NCI-H524 treated with DMSO at 0.1 percent for 48 hours (cell line): Measurements from ENCODE around the gene ALG9.

Experiments
- DNase-seq: peaks from one replicate; lab custom pipeline; 2025; lab: John Stamatoyannopoulos, UW

Gene ALG9

DNA sequence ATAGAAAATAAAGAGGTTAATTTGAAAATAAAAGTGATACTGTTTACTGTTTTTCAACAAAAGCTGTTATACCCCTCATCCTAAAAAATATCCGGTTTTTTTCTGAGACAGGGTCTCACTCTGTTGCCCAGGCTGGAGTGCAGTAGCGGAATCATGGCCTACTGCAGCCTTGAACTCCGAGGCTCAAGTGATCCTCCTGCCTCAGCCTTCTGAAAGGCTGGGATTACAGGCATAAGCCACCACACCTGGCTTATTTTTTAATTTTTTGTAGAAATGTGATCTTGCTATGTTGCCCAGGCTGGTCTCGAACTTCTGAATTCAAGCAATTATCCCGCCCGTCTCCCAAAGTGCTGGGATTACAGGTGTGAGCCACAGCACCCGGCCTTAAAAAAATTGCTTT, 35.7 kb downstream of the ALG9 start:
- DNase-seq: no peak

GRCh38 chr11:111834432-111835163, 36.8 kb downstream of the ALG9 start:
- DNase-seq: no peak

DNA sequence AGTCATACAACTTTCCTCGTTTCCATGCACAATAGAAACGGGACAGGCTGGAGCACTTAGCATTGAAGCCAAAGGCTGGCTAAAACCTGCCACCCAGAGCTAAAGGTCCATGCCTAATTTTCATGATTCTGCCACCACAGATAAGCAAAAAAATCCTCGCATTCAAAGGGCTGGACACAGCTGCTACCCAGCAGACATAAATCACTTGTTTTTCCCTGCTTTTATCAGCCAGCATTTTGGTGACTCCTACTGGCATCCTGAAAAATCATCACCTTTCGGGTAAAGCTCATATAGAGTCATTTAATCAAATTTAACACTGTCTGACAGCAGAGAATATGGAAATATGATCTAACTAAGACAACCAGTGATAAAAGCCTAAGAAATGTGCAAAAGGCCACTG, 37.9 kb downstream of the ALG9 start:
- no peak for DNase-seq

DNA sequence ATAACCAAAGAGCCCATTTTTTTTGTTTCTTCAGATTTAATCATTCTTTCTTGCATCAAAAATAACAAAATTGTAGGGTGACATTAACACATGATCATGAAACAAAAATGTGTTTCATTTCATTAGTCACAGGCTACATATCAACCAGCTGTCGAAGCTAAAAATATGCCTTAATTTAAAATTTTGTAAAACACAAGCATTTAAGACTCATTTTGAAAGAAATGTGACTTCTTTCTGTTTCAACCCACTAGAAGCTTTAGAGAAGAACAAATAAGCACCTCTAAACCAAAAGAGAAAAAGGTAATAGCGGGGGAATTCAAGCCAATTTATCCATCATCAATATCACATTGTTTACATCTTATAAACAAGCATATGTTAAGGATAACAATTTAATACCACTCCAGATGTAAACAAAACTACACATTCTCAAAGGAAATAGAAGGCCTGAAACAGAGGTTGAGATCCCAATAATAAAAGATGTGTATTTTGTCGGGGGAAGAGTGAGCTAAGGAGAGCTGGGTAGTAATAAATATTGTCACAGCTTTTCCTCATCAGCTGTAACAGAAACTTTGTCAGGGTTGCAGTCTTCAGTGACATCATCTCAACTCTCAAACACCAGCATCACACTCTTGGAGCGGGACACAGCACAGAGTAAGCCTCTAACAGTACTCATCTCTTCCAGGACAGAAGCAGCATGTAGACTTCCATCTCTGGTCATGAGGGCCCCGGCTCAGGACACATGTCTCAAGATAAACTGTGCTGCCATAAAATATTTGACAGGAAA, 42.0 kb downstream of the ALG9 start:
- DNase-seq: no peak

DNA sequence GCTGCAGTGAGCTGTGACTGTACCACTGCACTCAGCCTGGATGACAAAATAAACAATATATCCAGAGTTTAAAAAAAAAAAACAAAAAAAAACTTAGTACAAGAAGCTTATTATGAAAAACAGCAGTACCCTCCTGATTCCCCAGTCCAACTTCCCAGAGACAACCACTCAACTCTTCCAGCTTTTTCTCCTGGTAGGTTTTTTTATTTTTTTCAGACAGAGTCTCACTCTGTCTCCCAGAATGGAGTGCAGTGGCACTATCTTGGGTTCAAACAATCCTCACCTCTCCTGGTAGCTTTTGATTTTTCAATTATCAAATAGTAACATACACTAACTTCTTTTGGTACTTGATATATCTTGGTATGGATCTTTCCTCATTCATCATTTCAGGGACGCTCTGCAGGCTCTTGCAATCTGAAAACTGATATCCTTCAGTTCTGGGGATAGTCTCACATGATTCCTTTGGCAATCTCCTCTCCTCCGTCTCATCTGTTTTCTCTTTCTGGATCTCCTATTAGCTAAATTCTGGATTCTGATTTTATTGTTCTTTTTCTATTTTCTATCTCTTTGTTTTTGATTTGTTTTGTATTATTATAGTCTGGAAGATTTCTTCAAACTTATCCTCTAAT, 44.9 kb downstream of the ALG9 start:
- DNase-seq: no peak

DNA sequence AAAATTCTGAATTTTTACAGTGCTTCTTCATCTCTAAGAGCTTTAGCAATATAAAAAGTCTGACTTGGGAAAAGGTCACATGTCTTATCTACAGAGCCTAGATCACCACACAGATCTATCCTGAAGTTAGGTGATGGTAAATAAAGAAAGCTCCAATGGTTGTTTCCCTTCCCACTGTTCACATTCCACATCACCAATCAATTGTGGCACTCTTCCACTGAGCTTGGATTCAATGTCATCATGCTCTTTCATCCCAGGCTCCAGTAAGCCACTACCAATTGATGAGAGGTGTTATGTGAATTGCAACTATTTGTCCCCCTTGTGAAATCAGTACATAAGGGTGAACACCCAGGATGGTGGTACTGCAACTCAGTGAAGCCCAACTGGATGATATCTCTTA, 47.8 kb downstream of the ALG9 start:
- no peak for DNase-seq

DNA sequence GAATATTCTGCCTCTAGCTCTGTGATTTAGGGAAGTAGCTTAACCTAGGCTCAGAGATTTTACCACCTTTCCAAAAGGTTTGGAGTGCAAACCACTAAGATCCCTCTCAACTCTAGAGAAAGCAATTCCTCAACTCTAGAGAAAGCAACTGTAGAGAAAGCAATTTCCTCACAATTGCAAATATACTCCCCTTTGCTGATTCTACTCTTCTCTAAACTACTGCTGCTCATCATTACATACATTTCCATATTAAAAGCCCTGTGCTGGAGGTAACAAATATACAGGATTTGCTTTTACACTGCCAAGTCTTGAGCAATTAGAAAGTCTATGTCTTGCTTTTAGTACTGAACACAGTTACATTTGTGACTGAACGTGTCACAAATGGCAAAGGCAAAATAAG, 48.2 kb downstream of the ALG9 start:
- DNase-seq: no peak

- DNase-seq: no peak
Observed at GRCh38 chr11:111819829-111820237, 51.5 kb downstream of the ALG9 start.

GRCh38 chr11:111819161-111819828, 52.1 kb downstream of the ALG9 start:
- DNase-seq: no peak

GRCh38 chr11:111815489-111815888, 55.9 kb downstream of the ALG9 start:
- DNase-seq: no peak

- DNase-seq: no peak
Observed at GRCh38 chr11:111814557-111815320, 56.6 kb downstream of the ALG9 start.

DNA sequence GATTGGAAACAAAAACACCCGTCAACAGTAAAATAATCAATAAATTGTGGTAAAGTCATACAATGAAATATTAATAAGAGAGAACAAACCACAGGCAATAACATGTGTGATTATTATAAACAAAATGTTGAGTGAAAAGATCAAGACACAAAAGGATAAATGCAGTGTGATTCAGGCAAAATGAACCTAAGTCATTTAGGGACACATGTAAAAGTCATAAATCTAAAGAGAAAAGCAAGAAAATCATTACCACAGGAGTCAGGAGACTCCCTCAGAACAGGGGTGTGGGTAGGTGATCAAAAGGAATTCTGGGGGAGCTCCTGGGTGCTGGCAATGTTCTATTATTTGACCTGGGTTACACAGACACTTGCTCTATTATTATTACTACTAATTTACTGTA, 57.3 kb downstream of the ALG9 start:
- DNase-seq: no peak

DNA sequence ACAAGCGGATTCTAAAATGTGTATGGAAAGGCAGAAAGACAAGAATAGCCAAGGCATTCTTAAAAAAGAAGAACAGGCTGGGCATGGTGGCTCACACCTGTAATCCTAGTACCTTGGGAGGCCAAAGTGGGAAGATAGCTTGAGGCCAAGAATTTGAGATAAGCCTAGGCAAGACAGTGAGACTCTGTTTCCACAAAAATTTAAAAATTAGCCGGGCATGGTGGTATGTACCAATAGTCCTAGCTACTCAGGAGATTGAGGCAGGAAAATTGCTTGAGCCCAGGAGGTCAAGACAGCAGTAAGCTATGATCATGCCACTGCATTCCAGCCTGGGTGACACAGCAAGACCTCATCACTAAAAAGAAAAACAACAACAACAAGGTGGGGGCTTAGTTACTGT, 59.2 kb downstream of the ALG9 start:
- DNase-seq: no peak

DNA sequence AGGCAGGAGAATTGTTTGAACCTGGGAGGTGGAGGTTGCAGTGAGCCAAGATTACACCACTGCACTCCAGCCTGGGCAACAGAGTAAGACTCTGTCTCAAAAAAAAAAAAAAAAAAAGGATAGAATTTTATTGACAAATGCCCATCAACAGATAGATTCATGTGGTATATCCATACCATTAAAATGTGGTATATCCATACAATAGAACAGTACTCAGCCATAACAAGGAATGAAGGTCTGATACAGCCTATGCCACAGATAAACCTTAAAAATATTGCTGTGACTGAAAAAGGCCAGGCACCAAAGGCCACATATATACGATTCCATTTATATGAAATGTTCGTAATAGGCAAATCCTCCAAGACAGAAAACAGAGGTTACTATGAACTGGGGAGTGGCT, 59.9 kb downstream of the ALG9 start:
- DNase-seq: no peak

DNA sequence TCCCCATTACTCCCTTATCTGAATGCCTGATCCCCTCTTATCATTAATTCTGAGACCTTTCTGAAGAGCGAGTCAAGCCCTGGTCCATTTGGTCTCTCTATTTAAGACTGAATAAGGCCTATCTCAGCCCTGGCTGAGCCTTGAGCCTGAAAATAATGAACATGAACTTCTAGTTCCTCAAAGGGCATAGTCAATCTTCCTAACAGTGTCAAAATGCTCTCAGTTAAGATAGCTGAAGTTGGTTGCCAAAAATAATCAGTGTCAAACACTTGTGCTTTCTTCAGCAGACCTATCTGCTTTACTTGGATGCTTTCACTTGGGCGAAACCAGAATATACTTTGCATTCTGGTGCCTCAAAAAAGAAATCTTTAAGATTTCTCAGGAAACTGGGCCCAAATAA, 62.5 kb downstream of the ALG9 start:
- DNase-seq: no peak

- no peak for DNase-seq
Observed at GRCh38 chr11:111808063-111808588, 63.3 kb downstream of the ALG9 start.

- no peak for DNase-seq
Observed at GRCh38 chr11:111807076-111807475, 64.3 kb downstream of the ALG9 start.

DNA sequence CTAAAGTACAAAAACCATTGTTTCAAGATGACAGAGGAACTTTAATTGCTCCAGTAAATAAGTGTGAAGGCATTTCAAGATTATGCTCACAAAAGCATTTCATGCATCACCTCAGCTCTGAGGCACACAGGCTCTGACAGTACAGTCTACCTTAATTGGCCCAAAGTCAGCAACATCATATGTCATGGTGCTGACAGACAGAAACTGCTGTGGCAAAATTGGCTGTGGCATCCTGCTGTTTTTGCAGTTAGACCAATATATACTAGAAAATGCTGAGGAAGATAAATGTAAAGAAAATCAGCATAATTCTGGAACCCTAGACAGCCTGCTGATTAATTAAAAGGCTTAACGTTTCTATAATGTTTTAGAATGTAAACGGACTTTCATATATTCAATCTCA, 70.2 kb downstream of the ALG9 start:
- no peak for DNase-seq

DNA sequence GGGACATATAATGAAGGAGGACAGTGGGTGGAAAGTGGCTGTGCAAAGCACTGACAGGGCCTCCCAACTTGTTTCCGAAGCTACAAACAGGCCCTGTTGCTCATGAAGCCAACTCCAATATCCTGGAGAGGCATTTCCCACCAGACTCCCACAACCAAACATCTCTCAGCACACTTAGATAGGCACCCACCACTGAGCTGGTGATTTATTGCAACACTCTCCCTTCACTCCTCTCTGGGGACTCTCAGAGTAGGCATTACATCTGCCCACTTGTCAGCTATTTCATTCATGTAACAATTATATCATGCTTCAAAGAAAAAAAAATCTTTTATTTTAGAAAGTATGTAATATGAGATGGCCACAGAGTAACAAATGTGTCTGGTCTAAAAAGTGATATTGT, 73.1 kb downstream of the ALG9 start:
- DNase-seq: no peak

- no peak for DNase-seq
Observed at GRCh38 chr11:111797145-111797581, 74.2 kb downstream of the ALG9 start.

- DNase-seq: peak; percentile 33
Observed at GRCh38 chr11:111796696-111797095, 74.7 kb downstream of the ALG9 start.
